IMR-90 (cell line): Measurements from ENCODE around the gene ZDHHC21. TPM values are rescaled to one million over a fixed set of nuclear protein-coding genes. Genes with fewer than 3 reads are reported as not detected.

Experiments used
- ATAC-seq: fragments of 200-7000 bp; cut with Tn5 transposase; 2 replicates; pipeline ENCODE4 v1.9.1; 2020; ENCODE audit warnings: low read depth, mild to moderate bottlenecking, moderate library complexity
- BruUV-seq: library from RNA; stranded (reverse); fragments of 400-500 nt; replicated peaks from 2 replicates; lab custom pipeline; 2021; lab: Mats Ljungman, UMichigan
- CTCF ChIA-PET: fragments of 300-600 bp; formaldehyde crosslinking; extraction: SDS; loops from one replicate; lab custom pipeline; 2021; ENCODE audit warnings: antibody characterized with exemption; lab: Yijun Ruan, JAX
- POLR2A ChIA-PET: fragments of 300-600 bp; sonication (Branson Sonifier 250); formaldehyde crosslinking; loops from one replicate; lab custom pipeline; 2022; ENCODE audit warnings: antibody characterized with exemption; ENCODE audit not compliant: unreplicated experiment; lab: Charles Lee
- DNase-seq: peaks from one replicate; pipeline ENCODE4 v3.0.0; 2013
- H2AFZ ChIP-seq: replicated peaks from 2 replicates; pipeline ENCODE3; 2013; ENCODE audit warnings: low read length, mild to moderate bottlenecking; ENCODE audit not compliant: poor library complexity
- H2AK5ac ChIP-seq: 2 replicates; pipeline ENCODE4 v1.6.1; 2013; ENCODE audit warnings: low read depth, low read length, inconsistent platforms
- H2AK9ac ChIP-seq: replicated peaks from 2 replicates; pipeline ENCODE3; 2013; ENCODE audit warnings: mild to moderate bottlenecking, low read depth, low read length, moderate library complexity; ENCODE audit not compliant: poor library complexity
- H2BK120ac ChIP-seq: 2 replicates; pipeline ENCODE4 v1.6.1; 2013; ENCODE audit warnings: low read depth, low read length, inconsistent platforms
- H2BK15ac ChIP-seq: 3 replicates; pipeline ENCODE4 v1.6.1; 2013; ENCODE audit warnings: low read depth, low read length, inconsistent platforms
- H2BK20ac ChIP-seq: 2 replicates; pipeline ENCODE4 v1.6.1; 2013; ENCODE audit warnings: low read depth, mild to moderate bottlenecking, inconsistent platforms, low read length, moderate library complexity
- H2BK5ac ChIP-seq: 2 replicates; pipeline ENCODE4 v1.6.1; 2013; ENCODE audit warnings: mild to moderate bottlenecking, low read depth, low read length, inconsistent platforms; ENCODE audit not compliant: poor library complexity, severe bottlenecking
- H3K14ac ChIP-seq: replicated peaks from 2 replicates; pipeline ENCODE4 v1.6.1; 2013; ENCODE audit warnings: low read depth, low read length, inconsistent platforms
- H3K18ac ChIP-seq: 2 replicates; pipeline ENCODE4 v1.6.1; 2013; ENCODE audit warnings: low read depth, low read length, control low read depth
- H3K23ac ChIP-seq: 2 replicates; pipeline ENCODE4 v1.6.1; 2013; ENCODE audit warnings: low read depth, low read length, inconsistent platforms
- H3K27ac ChIP-seq: 2 replicates; pipeline ENCODE4 v1.5.1; 2013; ENCODE audit warnings: mild to moderate bottlenecking, control low read depth, low read length; ENCODE audit not compliant: insufficient read depth
- H3K27me3 ChIP-seq: 2 replicates; pipeline ENCODE4 v1.6.1; 2013; ENCODE audit warnings: low read length; ENCODE audit not compliant: control insufficient read depth, insufficient read depth
- H3K36me3 ChIP-seq: 2 replicates; pipeline ENCODE4 v1.6.1; 2013; ENCODE audit warnings: low read length, mixed read lengths; ENCODE audit not compliant: control insufficient read depth, insufficient read depth
- H3K4ac ChIP-seq: 2 replicates; pipeline ENCODE4 v1.6.1; 2013; ENCODE audit warnings: low read depth, low read length, inconsistent platforms
- H3K4me1 ChIP-seq: 2 replicates; pipeline ENCODE4 v1.6.1; 2013; ENCODE audit warnings: low read length, mixed read lengths; ENCODE audit not compliant: control insufficient read depth, insufficient read depth
- H3K4me2 ChIP-seq: 2 replicates; pipeline ENCODE4 v1.6.1; 2013; ENCODE audit warnings: low read depth, mild to moderate bottlenecking, control low read depth, low read length, moderate library complexity
- H3K4me3 ChIP-seq: 2 replicates; pipeline ENCODE4 v1.5.1; 2013; ENCODE audit warnings: low read depth, mild to moderate bottlenecking, control low read depth, low read length, moderate library complexity; ENCODE audit not compliant: insufficient read depth
- H3K56ac ChIP-seq: 2 replicates; pipeline ENCODE4 v1.6.1; 2013; ENCODE audit warnings: low read length, inconsistent platforms; ENCODE audit not compliant: insufficient read depth; ENCODE audit errors: extremely low read depth
- H3K79me1 ChIP-seq, 2 experiments: 2 replicates each; pipeline ENCODE4 v1.6.1; 2013; ENCODE audit warnings: low read length in 2 of 2, inconsistent platforms in 1 of 2, low read depth in 1 of 2
- H3K9ac ChIP-seq: 2 replicates; pipeline ENCODE4 v1.6.1; 2013; ENCODE audit warnings: low read depth, low read length, control low read depth
- H3K9me1 ChIP-seq: 2 replicates; pipeline ENCODE4 v1.6.1; 2013; ENCODE audit warnings: low read length, inconsistent platforms; ENCODE audit not compliant: insufficient read depth
- H3K9me3 ChIP-seq: 2 replicates; pipeline ENCODE4 v1.6.1; 2013; ENCODE audit warnings: low read length; ENCODE audit not compliant: control insufficient read depth, insufficient read depth
- H4K20me1 ChIP-seq: 2 replicates; pipeline ENCODE4 v1.6.1; 2013; ENCODE audit warnings: low read length, inconsistent platforms; ENCODE audit not compliant: insufficient read depth
- H4K5ac ChIP-seq: 2 replicates; pipeline ENCODE4 v1.6.1; 2013; ENCODE audit warnings: mild to moderate bottlenecking, low read depth, low read length, control low read depth
- H4K8ac ChIP-seq, 2 experiments: 2 replicates each; pipeline ENCODE4 v1.6.1; 2013; ENCODE audit warnings: low read depth in 2 of 2, low read length in 2 of 2, control low read depth in 1 of 2, inconsistent platforms in 1 of 2
- H4K91ac ChIP-seq: 2 replicates; pipeline ENCODE4 v1.6.1; 2013; ENCODE audit warnings: low read depth, low read length, inconsistent platforms; ENCODE audit not compliant: insufficient read depth
- CHD1 ChIP-seq: IDR thresholded peaks from 2 replicates; pipeline ENCODE4 v1.6.1; 2012; ENCODE audit warnings: low read depth, low read length, improper control_type of control experiment
- CTCF ChIP-seq: conservative IDR thresholded peaks from 2 replicates; pipeline ENCODE4 v1.5.1; 2012; ENCODE audit warnings: mild to moderate bottlenecking, low read depth, low read length, improper control_type of control experiment
- ELK1 ChIP-seq: fragments of 150-350 bp; IDR thresholded peaks from 2 replicates; pipeline ENCODE4 v1.6.1; 2016; ENCODE audit warnings: low read depth, mild to moderate bottlenecking, low read length, moderate library complexity, borderline replicate concordance
- MAFK ChIP-seq: IDR thresholded peaks from 2 replicates; pipeline ENCODE4 v1.6.1; 2012; ENCODE audit warnings: low read depth, low read length, improper control_type of control experiment
- MAZ ChIP-seq: IDR thresholded peaks from 2 replicates; pipeline ENCODE4 v1.6.1; 2012; ENCODE audit warnings: low read depth, mild to moderate bottlenecking, low read length, improper control_type of control experiment, moderate library complexity, borderline replicate concordance
- MXI1 ChIP-seq: IDR thresholded peaks from 2 replicates; pipeline ENCODE4 v1.6.1; 2012; ENCODE audit warnings: low read depth, mild to moderate bottlenecking, low read length, moderate library complexity, borderline replicate concordance
- POLR2A ChIP-seq: IDR thresholded peaks from 2 replicates; pipeline ENCODE4 v1.6.1; 2012; ENCODE audit warnings: mild to moderate bottlenecking, low read depth, low read length
- RAD21 ChIP-seq: IDR thresholded peaks from 2 replicates; pipeline ENCODE4 v1.6.1; 2012; ENCODE audit warnings: low read length, improper control_type of control experiment
- RCOR1 ChIP-seq: IDR thresholded peaks from 2 replicates; pipeline ENCODE4 v1.6.1; 2012; ENCODE audit warnings: mild to moderate bottlenecking, low read length, improper control_type of control experiment; ENCODE audit not compliant: insufficient replicate concordance
- RFX5 ChIP-seq: IDR thresholded peaks from 2 replicates; pipeline ENCODE4 v1.8.0; 2012; ENCODE audit warnings: low read depth, mild to moderate bottlenecking, low read length, moderate library complexity
- SMC3 ChIP-seq: fragments of 150-350 bp; IDR thresholded peaks from 2 replicates; pipeline ENCODE4 v1.6.1; 2016; ENCODE audit warnings: low read depth, mild to moderate bottlenecking, antibody characterized with exemption, low read length, moderate library complexity
- WGBS, 2 experiments: methylation state at CpG; one replicate each; pipeline versions ENCODE4 v1.1.5 to v1.1.7; 2013; ENCODE audit warnings: missing lambda C conversion rate in 2 of 2; ENCODE audit not compliant: insufficient read length in 1 of 2; ENCODE audit errors: extremely low coverage in 2 of 2; 5-methylcytosine and 5-hydroxymethylcytosine counted together
- dilution Hi-C: fragments of 300-500 bp; cut with HindIII; formaldehyde crosslinking; loops from one replicate; pipeline ENCODE4 v1.14.3; 2018; ENCODE audit warnings: low sequenced_read_pairs; ENCODE audit not compliant: unreplicated experiment
- in situ Hi-C: fragments of 300-500 bp; cut with MboI; formaldehyde crosslinking; loops from 3 replicates; pipeline ENCODE4 v1.14.3; 2019; ENCODE audit warnings: low sequenced_read_pairs, inconsistent platforms, mixed read lengths
- intact Hi-C: fragments of 100-400 bp; cut with micrococcal nuclease; formaldehyde crosslinking; loops from 2 replicates; pipeline ENCODE4 v1.10.0; 2022
- polyA plus RNA-seq, 3 experiments: library from polyadenylated mRNA; depleted of rRNA; stranded (reverse); fragments of >200 nt; gene quantifications; 2 replicates each; pipeline ENCODE4 v1.2.3, GENCODE V29; 2012; ENCODE audit warnings: low replicate concordance in 1 of 3
- total RNA-seq: library from RNA; depleted of rRNA; stranded (reverse); fragments of >200 nt; gene quantifications from 2 replicates; pipeline ENCODE4 v1.2.3, GENCODE V29; 2012
- TF ChIP-seq, protein P1 (sequence below): fragments of 150-350 bp; IDR thresholded peaks from 2 replicates; pipeline ENCODE4 v1.6.1; 2017; ENCODE audit warnings: mild to moderate bottlenecking, antibody characterized with exemption, low read length, low read depth

The ZDHHC21 gene
- total and polyA plus RNA-seq, 2 of the 4 experiments (the other 2 are of a cell fraction), result 2.8 to 4.5 TPM

DNA sequence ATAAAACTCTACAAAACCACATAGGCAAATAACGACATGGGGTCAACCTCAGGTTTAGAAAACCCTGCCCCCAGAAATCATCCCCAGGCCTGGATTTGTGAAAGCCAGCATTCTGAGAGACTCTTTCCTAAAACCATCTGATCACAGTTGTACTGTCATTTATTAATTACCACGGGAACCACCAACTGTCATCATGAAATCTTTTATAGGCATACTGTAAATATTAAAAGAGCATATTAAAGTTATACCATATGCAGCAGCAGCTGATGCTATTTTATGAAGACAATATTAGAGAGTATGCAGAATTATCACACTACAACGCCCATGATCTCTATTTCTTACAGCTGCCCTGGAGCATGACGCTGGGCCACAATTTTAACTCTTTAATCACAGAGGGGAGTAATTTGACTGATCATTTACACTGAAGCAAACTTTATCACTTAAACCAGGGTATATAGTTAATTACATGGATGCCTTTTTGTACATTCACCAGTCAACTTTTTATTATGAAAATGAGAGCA, 9.0 kb upstream of the ZDHHC21 start:
- dilution Hi-C loops, result no loop called here
- WGBS, 2 experiments, result no CpG with 5 or more reads among the region's 4 CpGs

More for the DNA sequence above, 9.0 kb upstream of the ZDHHC21 start:
- Histone ChIP-seq H3K23ac (no peak overlapping the region), H3K14ac (no peak overlapping the region), H3K9ac (no peak overlapping the region), H3K36me3 (no peaks in the 10 kb centered on the region), H3K4me3 (no peak overlapping the region), H3K9me3 (no peaks in the 10 kb centered on the region), H3K79me1 (no peaks in the 10 kb centered on the region), H3K27ac (no peak overlapping the region), H2BK120ac (no peak overlapping the region), H3K56ac (no peak overlapping the region), H2AFZ (no peak overlapping the region), H2AK9ac (no peak overlapping the region), H4K8ac (no peak overlapping the region), H3K4me1 (no peaks in the 10 kb centered on the region), H2BK20ac (no peak overlapping the region), H2BK5ac (no peak overlapping the region), H4K5ac (no peak overlapping the region), H3K9me1 (no peaks in the 10 kb centered on the region), H4K91ac (no peak overlapping the region), H4K20me1 (no peaks in the 10 kb centered on the region), H3K4ac (no peak overlapping the region), H3K4me2 (no peak overlapping the region), H2AK5ac (no peak overlapping the region), H3K18ac (no peak overlapping the region), H3K27me3 (peaks cover 5% of the 10 kb centered on the region; the same call in 1 of the 2 replicates), H2BK15ac (no peak overlapping the region)
- TF ChIP-seq MAFK (no peak), RFX5 (no peak), CTCF (no peak), POLR2A (no peak), MAZ (no peak), CHD1 (no peak), RAD21 (no peak), SMC3 (no peak), ELK1 (no peak), RCOR1 (no peak), MXI1 (no peak)
- TF ChIP-seq, protein P1, sequence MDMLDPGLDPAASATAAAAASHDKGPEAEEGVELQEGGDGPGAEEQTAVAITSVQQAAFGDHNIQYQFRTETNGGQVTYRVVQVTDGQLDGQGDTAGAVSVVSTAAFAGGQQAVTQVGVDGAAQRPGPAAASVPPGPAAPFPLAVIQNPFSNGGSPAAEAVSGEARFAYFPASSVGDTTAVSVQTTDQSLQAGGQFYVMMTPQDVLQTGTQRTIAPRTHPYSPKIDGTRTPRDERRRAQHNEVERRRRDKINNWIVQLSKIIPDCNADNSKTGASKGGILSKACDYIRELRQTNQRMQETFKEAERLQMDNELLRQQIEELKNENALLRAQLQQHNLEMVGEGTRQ, result no peak
- DNase-seq (no peak), ATAC-seq (no peak)
- in situ Hi-C loops (no loop called here), intact Hi-C loops (no loop called here)
- no TSS peak for BruUV-seq
- CTCF ChIA-PET, result no interaction called here
- POLR2A ChIA-PET, result no interaction called here
